T-helper 9 cell (primary cell): ENCODE measurements around the gene REXO1.

Source experiments
- DNase-seq: peaks from one replicate; pipeline ENCODE4 v3.0.0-alpha.2; 2020

The REXO1 gene

DNA sequence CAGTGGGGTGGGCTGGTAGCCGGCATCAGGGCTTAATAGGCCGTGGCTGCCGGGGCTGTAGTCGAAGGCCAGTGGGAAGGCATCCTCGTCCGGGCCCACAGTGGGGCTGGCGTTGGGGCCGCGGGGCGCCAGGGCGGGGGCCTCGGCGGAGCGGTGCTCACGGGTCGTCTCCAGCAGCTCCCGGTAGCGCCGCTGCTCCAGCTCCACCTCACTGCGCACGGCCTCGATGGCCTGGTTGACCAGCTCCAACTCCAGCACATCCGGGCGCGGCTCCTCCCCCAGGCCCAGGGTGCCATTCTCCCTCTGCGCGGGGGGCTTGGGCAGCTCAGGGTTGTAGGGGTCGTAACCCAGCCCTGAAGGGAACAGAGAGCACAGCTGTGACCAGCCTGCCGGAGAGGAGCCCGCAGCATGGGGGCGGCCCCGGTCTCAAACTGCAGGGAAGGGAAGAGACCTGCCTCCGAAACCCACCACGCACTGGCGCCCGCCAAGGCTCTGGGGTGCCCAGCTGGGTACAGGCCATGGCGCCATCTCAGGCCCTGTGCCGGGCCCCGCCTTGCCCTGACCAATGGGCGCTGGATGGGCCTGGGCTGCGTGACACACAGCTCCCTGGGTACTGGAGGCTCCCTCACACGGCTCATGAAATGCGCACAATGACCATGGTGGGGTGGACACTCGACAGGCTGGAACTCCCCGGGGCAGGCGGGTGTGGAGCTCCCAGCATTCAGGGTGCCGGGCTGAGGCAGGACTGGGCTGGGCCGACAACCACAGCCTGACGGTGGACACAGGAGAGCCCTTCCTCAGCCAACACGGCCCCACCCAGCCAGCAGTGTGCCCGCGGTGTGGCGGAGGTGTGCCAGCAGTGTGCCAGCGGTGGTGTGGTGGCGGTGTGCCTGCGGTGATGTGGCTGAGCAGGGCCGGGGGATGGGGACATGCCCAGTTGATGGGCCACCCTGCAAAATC lies 19.7 kb downstream of the REXO1 start:
- DNase-seq = no peak

DNA sequence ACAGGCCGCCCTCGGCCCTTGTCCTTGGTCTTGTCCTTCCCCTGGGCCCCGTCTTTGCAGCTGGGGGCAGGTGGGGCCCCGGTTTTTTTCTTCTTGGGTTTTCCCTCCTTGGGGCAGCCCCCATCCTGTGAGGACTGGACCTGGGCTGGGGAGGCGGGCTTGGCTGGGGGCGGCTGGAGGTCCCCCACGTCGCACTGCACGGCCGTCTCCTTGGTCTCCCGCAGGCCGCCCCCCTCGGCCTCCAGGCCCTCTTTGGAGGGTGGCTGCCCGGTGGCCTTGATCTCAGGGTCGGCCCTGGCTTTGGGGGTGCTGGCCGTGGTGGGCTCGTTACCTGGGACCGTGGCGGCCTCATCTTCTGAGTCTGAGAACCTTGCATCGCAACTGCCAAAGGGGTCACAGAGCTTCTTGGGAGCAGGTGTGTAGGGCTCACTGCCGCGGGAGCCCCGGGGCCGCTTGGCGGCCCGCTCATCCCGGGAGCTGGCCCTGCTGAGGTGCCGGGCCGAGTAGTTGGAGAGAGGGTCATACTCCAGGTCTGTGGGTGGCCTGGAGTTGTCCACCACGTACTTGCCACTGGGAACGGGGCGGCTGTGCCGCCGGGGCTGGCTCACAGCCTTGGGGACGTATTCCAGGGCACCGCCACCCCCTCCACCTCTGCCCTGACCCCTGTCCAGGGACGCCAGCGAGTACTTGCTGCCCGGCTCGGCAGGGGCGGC lies 20.6 kb downstream of the REXO1 start:
- no peak for DNase-seq

DNA sequence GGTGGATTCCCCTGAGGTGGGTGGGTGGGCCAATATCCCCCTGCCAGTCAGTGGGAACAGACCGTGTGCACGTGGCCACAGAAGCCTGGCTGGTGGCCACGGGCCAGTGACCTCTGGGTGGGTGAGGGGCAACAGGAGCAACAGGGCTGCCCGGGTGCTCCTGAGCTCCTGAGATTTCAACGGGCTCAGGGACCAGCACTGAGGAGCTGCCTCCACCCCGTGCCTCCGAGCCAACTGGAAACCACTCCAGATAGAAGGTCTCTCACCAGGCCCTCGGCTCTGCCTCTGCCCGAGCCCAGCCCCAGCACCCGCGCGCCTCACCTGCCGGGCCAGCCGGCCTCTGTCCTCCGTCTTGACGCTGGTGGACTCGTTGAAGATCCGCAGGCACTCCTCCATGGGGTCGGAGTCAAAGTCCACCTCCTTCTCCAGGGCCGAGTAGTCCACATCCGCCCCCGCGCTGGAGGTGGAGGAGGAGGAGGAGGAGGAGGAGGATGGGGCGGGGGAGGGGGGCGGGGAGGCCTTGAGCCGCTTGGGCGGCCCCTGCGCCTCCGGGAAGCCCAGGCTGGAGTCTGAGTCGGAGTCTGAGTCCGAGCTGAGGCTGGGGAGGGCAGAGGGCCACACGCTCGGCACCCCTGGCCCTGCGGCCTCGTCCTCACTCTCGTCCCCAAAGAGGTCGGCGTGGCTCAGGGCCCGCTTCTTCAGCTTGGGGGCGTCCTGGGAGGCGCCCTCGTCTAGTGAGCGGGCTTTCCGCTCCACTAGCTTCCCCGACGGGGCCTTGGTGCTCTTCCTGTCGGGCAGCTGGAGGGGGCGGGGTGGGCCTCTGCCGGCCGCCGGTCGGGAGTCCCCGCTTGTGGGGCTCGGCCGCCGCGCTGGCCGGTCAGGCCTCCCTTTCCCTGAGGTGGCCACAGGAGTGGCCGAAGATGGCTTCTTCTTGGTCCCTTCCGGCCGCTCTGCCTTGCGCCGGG lies 21.4 kb downstream of the REXO1 start:
- DNase-seq = no peak

DNA sequence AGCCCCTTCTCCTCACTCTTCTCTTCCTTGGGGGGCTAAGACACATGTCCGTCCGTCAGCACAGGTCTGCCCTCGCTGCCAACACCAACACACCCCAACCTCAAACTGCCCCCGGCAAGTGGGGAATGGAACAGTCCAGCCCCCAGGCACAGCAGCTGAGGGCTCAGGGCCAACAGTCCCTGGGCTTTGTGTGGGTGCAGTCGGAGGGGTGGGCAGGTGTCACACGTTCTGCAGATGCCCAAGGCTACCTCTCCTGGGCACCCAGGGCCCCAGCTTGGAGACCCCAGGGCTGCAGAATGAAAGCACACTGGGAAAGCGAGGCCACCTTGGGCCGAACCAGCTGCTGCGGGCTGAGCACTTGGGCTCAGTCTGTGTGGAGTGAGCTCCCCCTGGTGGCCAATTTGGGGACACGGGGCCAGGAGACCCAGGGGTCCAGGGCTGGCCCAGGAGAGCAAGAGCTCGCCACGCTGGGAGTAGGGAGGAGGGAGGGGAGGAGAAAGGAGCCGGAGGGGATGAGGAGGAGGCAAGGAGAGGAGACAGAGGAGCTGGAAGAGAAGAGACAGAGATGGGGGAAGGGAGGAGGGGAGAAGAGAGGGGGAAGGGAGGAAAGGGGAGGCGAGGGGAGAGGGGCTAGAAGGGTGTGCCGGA lies 22.2 kb downstream of the REXO1 start:
- peak; percentile 77 for DNase-seq

DNA sequence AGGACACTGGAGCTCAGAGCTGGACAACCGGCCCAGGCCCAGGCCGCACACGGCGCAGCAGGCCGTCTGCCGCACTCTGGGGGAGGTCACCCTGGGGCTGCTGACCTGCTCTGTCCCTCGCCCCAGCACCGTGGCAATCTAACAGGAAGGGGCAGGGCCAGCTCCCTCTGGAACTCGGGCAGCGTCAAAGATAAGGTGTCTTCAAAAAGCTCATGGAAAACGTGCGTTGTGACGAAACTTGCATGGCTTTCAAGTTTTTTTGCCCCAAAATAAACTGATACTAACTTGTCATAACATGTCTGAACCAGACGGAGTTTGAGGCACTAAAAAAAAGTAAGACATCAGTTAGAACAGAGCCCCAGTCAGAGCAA lies 24.0 kb downstream of the REXO1 start:
- no peak for DNase-seq

DNA sequence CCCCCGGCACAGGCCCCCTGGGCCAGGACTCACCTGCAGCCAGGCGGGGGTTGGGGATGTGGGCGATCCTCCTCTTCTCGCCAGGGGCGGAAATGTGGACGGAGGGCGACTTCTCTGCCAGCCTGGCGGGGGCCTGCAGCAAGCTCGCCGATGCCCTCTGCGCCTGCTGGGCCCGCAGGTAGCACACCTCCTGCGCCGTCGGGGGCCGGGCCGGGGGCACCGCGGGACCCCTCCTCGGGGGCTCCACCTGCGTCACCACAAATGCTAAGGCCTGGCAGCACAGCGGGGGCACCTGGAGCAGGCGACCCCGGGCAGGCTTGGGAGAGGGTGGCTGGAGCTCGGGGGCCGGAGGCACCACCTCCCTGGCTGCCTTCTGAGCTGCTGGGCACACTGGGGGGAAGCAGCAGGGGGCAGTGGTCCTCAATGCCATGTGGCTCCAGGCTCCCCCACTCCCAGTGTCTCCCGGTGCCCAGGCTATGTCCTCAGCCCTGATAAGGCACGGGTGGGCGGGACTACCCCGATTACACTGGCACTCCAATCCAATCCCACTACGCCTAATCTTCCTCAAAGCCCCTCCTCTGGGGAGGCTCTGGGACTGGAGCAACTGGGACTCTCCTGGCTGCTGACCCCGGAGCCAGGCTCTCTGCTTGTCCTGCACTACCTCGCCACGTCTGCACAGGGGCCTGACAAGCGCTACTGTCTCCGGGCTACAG lies 24.6 kb downstream of the REXO1 start:
- DNase-seq = no peak

DNA sequence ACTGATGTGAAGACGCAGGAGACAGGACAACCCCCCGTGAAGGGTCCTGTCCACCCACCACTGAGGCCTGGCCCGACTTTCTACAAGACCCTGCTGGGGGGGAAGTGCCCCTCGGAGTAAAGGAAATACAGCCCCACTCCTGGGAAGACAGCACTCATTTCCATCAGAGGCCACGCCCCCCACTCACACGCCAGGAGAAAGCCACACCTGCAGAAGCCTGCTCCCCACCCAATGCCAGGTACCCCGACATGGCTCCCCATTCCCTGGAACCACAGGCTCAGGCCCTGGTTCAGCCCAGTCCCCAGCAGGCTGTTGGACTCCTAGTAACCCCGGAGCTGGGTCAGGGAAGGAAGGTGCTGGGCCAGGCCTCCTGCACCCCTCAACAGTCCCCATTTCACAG lies 25.3 kb downstream of the REXO1 start:
- DNase-seq = no peak

DNA sequence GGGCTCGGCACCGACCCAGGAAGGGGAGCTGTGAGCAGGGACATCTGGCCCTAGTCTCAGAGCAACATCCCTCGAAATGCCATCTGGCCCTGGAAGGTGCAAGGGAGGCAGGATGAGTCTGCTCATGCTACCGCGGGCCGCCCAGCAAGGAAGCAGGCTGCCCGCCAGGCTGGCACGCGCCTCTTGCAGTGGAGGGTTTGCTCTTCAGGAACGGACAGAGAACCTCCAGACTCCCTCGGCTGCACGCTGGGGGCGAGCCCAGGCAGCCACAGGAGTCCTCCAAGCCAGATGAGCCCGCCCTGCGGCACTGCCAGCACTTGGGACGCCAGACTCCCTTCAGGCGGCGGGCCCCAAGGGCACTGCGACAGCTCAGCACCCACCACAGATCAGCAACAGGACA lies 26.1 kb downstream of the REXO1 start:
- DNase-seq = no peak

DNA sequence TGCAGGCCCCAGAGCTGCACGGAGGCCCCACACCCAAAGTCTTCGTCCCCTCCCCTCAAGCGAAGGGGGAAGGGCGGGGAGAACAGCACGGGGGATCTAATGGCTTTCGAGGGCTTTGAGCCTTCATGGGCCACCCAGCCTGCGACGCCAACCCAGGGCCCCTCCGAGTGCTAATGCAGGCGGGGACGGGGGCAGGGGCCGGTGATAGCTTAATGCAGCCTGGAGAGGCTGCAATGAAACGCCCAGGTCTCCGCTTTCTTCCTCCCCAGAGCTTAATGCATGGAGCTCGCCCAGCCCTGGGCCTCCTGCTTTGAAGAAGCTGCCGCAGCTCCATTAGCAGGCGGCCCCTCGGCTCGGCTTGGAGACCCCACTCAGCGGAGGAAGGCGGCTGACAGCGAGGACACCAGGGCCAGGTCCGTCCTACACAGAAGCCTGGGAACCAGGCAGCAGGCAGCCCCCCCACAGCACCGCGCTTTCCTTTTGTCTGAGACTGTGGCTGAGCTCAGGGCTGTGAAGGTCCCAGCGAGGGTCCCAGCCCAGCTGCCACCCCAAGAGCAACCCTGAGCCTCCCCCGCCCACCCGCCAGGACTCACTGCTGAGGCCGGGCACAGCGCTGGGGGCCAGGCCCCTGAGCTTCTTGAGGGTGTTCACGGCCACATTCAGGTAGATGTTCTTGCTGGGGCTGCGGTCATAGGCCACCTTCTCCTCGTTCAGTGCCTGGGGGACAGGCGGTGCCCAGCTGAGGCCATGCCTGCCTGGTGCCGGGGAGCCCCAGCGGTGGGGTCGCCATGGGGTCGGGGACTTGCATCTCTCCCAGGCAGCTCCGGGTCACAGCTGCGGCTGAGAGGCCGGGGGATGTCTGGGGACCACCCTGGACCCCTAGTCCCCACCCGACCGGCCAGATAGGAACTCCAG lies 28.7 kb downstream of the REXO1 start:
- DNase-seq = no peak

DNA sequence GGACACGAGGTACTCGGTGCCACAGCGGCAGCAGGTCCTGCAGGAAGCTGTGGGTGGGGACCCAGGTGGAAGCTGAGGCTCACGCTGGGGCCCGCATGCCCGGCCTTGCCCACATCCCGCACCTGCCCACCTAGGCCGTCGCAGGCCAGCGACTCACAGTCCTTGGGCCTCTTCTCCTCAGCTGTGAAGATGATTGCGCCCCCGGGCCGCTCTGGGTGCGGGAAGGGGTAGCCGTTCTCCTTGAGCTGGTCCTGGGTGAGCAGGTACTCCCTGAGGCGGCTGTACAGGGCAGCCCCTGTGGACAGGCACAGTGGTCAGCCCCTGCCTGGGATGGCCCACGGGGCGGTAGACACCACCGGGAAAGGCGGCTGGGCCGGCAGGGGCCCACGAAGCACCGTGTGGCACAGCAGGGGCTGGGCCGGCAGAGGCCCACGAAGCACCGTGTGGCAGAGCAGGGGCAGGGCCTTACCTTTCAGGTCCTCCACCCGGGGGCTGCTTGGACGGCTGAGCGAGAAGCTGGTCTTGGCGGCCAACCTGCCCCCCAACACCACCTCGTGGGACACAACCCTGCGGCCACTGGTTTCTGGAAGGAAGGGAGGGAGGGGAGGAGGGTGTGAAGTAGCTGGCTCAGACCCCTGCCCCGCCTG lies 29.6 kb downstream of the REXO1 start:
- DNase-seq = no peak

DNA sequence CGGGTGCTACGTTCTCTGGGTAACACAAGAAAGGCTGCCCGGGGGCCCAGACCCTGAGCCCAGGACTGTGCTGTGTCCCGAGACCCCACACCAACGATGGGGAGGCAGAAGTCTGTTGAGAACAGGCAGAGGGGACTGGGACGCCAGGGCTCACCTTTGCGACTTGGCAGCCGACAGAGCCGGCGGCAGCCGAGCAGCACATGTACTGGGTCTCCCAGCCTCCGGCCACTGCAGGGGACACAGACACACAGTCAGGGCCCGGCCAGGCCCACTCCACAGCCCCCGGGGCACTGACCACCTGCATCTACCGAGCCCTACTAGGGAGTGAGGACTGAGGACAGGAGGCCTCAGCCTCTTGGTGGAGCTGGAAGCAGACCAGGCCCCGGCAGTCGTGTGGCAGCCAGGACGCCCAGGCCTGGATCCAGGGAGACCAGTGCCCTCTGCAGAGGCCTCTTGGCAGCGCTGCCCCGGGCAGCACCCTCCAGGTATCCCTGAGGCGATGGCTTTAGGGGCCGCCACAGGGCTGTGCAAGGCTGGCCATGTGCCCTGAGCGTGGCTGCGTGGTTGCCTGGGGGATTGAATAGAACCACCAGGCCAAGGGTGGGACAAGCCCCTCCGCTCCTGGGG lies 30.6 kb downstream of the REXO1 start:
- no peak for DNase-seq

DNA sequence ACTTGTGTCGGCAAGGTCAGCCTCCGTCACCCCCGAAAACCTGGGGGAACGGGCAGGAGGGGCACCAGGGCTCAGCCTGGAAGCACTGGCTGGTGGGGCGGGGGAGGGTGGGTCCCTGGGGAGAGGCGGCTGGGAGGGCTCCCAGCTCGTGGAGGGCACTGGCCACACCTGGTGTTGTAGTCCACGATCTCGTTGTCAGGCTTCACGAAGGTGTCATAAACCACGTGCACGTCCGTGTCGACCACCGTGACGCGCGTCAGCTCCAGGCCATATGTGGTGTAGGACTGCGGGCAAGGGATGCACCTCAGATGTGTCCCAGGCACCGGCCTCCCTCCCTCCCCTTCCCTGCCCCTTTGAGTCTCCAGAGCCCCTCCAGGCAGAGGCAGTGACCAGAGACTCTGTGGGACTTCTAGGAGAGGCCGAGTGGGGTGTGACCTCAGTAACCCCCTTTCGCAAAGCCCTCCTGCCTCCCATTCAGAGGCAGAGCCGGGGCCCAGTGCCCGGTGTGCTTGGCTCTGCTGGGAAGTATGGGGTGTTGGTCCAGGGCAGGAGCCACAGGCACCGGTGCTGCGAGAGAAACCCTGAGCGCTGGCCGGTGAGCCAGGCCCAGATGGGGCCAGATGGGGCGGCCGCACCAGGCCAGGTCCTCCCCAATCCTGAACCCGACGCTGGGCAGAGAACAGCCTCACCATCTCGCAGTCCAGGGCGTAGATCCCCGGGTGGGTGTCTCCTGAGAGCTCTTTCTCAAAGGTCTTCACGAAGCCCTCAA lies 31.6 kb downstream of the REXO1 start:
- DNase-seq = no peak

DNA sequence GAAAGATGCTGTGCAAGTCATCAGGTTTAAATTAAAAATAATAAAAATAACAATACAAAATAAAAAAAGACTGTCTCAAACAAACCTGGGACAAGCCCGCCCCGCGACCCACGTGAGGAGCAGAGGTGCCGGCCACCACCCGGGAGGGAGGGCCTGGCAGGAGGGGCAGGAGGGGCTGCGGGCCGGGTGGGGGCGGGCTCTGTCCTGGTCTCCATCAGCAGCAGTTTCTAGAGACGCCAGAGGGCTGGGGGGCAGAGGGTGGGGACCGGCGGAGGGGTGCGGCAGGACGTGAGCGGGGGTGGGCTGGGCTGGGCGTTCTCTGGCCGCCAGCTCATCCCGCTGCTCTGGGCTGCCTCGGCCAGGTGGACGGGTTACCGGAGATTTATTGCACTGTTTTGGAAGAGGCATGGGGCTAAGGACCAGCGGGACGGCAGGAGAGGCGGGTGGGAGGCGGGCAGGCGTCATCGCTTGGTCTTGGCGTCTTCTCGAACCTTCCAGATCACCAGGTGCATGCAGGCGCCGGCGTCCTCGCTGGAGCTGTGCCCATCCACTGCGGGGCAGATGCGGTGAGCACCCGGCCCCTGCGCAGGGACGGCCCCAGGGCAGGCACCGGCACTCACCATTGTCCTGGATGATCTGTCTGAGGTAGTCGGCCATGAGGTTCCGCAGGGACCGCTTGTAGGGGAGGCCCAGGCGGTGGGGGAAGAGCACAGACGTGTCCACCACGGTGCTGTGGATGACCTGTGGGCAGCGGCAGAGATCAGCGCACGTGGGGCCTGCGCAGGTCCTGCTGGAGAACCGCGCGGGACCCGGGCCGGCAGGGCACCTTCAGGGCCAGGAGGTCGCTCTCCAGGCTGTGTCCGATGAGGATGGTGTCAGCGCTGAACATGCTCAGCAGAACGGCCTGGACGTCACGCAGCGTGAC lies 32.4 kb downstream of the REXO1 start:
- DNase-seq = no peak

DNA sequence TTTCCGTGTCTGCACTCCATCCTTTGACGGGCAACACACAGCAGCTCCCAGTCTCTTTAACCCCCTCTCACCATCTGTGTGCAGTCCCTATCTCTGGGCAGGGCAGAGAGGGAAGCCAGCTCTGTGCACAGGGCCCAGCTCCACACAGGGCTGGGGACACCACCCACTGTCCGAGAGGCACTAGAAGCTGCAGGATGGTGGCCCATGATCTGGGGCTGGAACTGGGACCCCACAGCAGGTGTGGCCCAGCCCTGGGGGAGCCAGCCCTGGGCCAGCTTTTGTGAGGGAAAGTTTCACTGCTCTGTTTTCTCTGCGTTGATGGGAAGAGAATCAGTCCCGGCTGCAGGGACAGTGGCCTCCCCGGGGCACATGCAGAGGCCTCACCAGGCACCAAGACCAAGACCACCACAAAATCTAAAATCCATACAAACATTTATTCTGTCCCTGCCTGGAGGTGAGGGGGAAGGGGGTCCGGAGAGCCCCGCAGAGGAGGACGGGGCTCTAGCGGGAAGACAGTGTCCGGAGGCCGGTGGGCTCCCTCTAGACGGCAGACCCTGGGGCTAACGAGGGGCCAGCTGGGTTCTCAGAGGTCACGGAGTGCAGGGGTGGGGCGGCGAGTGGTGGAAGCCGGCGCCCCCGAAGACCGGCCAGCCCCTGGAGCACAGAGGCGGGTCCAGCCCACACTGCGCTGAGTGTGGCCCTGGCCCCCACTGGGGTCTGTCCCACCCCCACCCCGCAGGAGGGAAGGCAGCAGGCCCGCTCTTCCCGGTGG lies 33.3 kb downstream of the REXO1 start:
- DNase-seq = no peak

DNA sequence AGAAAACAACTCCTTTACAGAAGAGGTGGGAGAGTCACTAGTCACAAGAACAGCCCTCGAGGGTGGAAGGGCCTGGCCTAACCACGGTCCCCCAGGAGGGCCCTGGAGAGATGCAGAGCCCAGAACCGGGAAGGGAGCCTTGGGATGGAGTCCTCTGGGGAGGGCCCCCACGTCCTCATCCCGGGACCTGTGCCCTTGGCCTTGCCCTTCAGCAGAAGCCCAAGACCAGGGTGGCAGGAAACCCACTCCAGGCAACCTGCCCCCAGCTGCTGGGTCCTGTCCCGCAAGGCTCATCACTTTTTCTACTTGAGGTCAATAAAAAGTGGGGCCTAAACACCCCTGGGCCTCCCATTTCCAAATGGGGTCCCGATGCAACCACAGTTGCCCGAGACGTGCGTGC lies 33.9 kb downstream of the REXO1 start:
- no peak for DNase-seq
